ENCODE results near the gene PRKCH.

DNA sequence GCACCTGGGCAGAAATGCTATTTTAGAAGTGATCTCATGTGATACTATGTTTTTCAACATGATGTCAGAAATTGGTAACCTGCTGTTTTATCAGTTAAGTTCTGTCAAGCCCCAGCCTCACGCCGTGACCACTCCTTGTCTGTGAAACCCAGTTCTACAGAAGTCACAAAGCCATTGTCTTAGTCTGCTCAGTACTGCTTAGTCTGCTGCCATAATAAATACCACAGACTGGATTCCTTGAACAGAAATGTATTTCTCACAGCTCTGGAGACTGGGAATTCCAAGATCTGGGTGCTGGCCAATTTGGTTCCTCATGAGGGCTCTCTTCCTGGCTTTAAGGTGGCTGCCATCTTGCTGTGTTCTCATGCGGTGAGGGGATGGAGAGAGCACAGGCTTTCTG, 176.9 kb downstream of the PRKCH start:
- TF ChIP-seq CTCF (tag by site-specific recombination; IDR thresholded peaks at IDR 0.05) (no peak), YY1 (tag by site-specific recombination; IDR thresholded peaks at IDR 0.05) (no peak), ZNF600 (tag by site-specific recombination; IDR thresholded peaks at IDR 0.05) (no peak), SCRT2 (tag by site-specific recombination; IDR thresholded peaks at IDR 0.05) (no peak), REST (tag by site-specific recombination; IDR thresholded peaks at IDR 0.05) (no peak), ZNF473 (tag by site-specific recombination; IDR thresholded peaks at IDR 0.05) (no peak), ZNF157 (tag by site-specific recombination; IDR thresholded peaks at IDR 0.05) (no peak), ZNF274 (IDR thresholded peaks at IDR 0.05; ENCODE audit: low read length) (no peak), ZNF274 (tag by site-specific recombination; IDR thresholded peaks at IDR 0.05; ENCODE audit: borderline replicate concordance) (no peak), ZBTB17 (tag by site-specific recombination; IDR thresholded peaks at IDR 0.05) (no peak), ZNF140 (tag by site-specific recombination; IDR thresholded peaks at IDR 0.05) (no peak)
- TF ChIP-seq, protein P1, sequence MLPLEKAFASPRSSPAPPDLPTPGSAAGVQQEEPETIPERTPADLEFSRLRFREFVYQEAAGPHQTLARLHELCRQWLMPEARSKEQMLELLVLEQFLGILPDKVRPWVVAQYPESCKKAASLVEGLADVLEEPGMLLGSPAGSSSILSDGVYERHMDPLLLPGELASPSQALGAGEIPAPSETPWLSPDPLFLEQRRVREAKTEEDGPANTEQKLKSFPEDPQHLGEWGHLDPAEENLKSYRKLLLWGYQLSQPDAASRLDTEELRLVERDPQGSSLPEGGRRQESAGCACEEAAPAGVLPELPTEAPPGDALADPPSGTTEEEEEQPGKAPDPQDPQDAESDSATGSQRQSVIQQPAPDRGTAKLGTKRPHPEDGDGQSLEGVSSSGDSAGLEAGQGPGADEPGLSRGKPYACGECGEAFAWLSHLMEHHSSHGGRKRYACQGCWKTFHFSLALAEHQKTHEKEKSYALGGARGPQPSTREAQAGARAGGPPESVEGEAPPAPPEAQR (tag by site-specific recombination; IDR thresholded peaks at IDR 0.05) = no peak
- TF ChIP-seq, protein P2, sequence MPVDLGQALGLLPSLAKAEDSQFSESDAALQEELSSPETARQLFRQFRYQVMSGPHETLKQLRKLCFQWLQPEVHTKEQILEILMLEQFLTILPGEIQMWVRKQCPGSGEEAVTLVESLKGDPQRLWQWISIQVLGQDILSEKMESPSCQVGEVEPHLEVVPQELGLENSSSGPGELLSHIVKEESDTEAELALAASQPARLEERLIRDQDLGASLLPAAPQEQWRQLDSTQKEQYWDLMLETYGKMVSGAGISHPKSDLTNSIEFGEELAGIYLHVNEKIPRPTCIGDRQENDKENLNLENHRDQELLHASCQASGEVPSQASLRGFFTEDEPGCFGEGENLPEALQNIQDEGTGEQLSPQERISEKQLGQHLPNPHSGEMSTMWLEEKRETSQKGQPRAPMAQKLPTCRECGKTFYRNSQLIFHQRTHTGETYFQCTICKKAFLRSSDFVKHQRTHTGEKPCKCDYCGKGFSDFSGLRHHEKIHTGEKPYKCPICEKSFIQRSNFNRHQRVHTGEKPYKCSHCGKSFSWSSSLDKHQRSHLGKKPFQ (tag by site-specific recombination; IDR thresholded peaks at IDR 0.05) = no peak
